Ecto neural progenitor cell (in vitro differentiated cells): Measurements from ENCODE around the gene NTSR2.

Experiments
- DNase-seq: peaks from one replicate; pipeline ENCODE4 v3.0.0-alpha.2; 2018; ENCODE audit warnings: low spot score

NTSR2 gene

DNA sequence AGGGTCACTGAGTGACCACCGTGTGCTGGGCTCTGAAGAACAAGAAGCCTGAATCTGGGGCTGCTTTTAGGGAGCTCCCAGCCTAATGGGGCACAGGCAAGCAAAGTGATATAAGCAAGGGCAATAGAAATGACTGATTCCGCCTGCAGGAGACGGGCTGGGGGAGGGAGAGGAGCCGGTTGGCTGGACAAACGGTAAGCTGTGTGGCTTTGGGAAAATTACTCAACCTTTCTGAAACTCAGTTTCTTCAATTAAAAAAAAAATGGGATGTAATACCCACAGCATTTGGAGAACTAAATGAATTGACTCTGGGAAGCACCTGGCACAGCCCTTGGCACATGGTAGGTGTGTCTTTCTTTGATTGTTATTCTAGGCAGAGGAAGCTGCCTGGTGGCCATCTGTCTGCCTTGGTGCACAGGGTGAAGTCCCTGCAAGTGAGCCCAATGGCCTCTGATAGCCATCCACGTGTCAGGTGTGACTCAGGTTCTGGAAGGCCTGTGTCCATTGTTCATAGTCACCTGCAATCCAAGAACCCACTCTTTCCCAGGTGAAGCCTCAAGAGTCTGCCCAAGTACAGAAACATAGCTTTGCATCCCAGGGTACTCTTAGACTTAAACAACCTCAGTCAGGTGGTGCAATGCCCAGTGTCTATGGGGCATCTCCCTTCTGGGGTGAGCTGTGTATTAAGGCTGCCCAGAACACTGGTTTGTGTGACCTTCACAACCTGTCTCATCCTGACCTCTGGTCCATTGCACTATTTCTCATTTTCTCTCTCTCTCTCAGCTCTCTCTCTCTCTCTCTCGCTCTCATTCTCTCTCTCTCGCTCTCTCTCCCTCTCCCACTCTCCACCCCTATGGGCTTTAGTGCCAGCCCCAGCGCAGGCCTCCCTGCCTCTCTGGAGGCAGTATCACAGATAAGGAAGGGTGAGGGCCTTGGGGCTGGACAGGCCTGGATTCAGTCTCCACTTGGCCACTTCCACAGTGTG lies 30.0 kb upstream of the NTSR2 start:
- DNase-seq = no peak

DNA sequence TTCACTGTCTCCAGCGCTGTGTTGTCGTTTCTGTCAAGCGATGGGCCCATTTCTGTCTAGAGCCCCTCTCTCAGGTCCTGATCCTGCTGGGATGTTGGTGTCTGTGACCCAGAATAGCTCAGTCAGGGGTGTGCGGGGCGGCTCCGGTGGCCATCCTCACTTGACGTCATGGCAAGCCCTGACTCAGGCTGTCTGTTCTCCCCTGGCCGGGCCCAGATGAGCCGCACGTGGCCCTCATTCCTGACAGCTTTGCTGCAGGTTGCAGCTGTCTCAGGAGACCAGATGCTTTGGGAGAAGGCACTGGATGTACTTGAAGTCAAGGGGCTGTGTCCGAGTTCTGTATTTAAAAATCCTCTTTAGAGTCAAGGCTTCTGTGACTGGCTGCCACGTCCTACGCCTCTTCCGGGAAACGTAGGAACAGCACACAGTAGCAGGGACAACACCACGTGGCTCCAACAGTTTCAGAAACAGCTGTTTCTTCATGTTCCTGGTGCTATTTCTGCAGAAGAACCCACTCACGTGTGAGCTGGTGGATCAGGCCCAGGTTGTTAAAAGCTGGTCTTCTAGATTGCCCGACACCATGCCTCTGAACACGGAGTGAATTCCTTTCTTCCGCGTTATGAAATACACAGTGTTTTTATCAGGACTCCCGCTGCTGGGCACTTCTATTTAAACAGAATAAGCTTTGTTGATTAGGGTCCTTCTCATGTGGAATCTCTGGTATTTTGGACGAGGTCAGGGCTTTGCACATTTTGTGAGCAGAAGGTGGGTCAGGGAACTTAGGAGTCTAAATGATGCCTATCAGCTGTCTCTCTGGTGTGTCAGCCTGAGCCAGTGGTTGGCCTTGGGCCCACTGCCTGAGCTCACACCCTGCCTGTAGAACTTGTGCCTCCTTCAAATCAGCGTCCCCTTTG lies 28.3 kb upstream of the NTSR2 start:
- DNase-seq = no peak

DNA sequence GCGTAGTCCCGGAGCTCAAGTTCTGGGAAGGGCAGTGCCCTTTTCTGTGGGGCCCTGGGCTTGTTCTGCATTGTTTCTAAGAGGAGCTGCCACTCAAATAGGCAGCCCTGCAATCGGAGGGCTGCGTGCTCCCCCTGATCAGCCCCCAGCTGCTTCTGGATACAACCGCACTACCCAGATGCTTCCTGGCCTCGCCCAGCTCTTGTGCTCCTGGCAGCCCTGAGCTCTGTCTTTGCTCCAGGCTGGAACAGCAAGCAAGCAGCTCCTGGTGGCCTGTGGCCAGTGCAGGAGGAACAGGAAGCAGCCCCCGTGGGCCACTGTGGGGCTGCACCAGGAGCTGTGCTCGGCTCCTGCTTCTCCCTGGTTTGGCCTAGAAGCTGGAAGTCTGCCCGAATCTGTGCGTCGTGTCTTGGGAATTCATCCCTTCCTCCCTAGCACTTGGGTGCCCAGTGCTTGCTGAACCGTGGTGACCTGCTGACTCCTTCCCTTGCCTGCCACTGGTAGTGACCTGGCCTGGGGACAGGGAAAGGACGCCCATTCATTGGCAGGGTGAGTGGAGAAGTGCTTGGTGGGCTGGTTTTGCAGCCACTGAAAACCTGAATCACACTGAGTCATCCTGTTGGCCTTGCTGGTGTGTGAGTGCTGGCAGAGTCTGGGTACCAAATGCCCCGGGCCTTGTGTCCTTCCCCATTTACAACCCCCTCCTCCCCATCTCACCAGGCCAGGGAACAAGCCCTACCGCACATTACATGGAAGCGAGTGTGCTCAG lies 27.3 kb upstream of the NTSR2 start:
- no peak for DNase-seq

- no peak for DNase-seq
These were observed 26.7 kb upstream of the NTSR2 start for GRCh38 chr2:11696736-11697102.

GRCh38 chr2:11695576-11695975 lies 25.6 kb upstream of the NTSR2 start:
- no peak for DNase-seq

- DNase-seq = no peak
These were observed 23.0 kb upstream of the NTSR2 start for GRCh38 chr2:11692966-11693521.

GRCh38 chr2:11691076-11691660 lies 21.2 kb upstream of the NTSR2 start:
- no peak for DNase-seq

DNA sequence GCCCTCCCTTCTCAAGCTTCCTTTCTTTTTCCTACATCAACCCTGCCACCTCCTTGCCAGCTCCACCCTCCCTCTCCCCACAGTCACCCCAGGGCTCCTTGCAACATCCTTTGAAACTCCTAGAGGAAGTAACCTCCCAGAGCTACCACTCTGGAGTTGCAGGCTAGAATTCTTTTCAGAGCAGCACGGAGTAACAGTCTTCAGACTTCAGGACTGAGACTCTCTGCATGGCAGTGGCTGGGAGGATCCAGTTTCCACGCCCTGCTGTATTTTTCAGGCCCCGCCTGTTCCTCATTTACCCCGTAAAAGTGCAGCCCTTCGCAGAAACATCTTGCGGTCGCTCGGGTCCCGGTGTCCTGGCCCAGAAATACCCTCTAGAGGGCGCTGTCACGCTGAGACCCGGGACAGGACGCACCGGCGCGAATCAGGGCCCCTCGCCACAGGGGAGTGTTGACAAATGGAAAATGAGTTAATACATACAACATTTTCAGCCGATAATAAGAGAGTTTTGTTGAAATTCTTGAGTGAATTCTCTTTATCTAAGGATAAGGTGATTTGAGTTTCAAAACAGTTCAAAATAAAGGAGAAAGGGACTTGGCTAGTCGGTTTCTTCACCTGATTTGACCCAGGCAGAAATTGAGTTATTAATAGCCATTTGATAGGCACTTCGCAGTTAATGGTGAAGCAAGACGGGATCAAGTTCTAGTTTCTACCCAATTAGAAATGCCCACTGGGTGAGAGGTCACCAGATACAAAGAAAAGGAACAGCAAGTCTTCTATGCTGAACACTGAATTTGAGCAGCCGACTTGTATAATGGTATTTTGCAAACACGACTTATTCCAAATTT lies 18.5 kb upstream of the NTSR2 start:
- peak; percentile 88 for DNase-seq

DNA sequence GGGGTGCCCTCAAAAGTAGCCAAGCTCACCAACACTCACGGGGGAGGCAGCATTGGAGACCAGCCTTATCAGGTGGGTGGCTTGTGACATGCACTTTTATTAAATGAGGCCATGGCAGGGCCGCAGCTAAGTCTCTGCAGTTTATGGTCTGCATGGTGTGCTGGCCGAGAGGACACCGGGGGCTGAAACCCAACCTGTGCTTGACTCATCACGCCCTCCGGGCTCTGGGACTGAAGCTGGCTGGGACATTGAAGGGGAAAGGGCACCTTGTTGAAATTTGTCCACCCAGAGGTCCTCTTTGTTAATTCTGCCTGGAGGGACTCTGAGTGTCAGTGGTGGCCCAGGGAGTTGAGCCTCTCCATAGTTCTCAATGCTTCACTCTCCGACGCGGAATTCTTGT lies 17.7 kb upstream of the NTSR2 start:
- no peak for DNase-seq

DNA sequence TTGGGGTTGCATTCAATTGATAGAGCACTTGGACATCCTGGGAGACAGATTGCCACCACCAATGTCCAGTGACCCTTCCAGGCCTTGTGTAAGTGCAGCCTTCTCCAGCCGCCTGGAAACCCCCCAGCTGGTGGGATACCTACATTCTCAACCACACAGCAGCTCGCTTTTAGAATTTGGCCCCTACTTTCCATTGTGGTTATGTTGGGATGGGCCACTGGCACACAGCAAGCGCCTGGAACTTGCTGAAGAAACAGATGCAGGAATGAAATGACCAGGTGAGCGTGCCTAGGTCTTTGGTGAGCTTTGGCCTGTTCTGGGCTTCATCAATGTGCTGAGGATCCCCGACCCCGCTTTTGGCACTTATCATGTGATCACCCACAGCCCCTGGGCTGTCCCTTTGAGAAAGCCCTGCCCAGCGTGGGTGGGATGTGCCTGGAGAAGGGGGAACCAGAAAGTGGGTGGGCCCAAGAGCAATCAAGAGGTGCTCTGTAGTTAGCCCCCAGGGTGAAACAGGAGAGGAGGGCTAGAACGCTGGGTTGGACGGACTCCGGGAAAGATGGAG lies 16.0 kb upstream of the NTSR2 start:
- no peak for DNase-seq

DNA sequence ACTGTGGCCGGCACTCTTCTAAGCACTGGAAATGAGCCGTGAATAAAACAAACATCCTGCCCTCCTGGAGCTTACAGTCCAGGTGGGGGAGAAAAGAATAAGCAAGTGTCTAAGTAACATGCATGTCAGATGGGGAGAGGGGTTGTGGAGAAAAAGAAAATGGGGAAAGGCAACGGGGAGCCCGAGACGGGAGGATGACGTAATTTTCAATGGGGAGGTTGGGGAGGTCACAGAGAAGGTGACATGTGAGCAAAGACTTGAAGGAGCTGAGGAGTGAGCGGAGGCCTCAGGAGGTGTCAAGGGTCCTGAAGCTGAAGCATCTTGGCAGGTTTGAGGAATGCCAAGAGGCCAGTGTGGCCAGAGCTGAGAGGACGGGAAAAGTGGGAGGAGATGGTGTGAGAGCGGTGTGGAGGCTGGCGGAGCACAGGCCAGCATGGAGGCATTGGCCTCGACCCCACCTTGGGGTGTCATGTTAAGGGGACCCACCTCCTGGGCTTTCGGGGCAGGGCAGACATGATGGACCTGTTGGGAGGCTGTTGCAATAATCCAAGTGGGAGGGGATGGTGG lies 15.0 kb upstream of the NTSR2 start:
- no peak for DNase-seq

DNA sequence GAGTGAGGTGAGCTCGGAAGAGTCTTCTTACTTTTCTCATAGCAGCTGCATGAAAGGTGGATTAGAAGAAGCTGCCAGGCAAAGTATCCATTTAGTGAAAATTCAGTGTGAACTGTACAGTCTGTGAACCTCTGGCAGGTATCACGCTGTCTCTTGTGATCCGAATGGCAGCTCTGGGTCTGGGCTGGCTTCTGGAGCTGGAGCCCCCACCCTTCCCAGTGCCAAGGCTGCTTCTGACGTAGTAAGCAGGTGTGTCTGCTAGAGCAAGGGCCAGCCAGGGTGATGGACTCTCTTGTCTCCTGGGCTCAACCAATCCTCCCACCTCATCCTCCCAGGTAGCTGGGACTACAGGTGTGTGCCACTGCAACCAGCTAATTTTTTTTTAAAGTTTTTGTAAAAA lies 14.0 kb upstream of the NTSR2 start:
- no peak for DNase-seq

- DNase-seq = no peak
These were observed 13.5 kb upstream of the NTSR2 start for GRCh38 chr2:11683476-11683875.

GRCh38 chr2:11682590-11682915 lies 12.6 kb upstream of the NTSR2 start:
- no peak for DNase-seq

GRCh38 chr2:11681722-11682589 lies 12.0 kb upstream of the NTSR2 start:
- peak; percentile 83 for DNase-seq

DNA sequence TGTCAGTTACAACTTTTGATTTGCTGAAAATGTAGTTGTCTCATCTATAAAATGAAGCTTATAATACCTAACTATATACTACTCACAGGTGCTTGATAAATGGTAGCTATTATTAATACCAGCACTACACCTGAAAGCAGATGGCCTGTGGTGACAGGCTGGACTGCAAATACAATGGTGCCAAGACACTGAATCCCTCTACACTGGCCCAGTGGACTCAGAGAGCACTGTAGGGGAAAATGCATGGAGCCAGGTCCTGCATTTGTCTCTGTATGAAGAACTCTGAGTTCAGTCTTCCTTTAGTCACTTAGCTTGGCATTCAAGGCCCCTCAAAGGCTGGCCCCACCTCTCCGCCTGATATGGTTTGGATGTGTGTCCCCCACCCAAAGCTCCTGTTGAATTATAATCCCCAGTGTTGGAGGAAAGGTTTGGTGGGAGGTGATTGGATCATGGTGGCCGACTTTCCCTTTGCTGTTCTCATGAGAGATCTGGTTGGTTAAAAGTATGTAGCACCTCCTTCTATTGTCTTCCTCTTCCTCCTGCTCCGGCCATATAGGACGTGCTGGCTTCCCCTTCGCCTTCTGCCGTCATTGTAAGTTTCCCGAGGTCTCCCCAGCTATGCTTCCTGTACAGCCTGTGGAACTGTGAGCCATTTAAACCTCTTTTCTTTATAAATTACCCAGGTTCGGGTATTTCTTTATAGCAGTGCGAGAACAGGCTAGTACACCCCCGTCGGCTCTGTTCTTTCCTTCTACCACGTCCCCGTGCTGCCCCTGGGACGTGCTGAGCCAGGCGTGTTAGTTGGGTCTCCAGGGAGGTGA lies 11.1 kb upstream of the NTSR2 start:
- DNase-seq = no peak

GRCh38 chr2:11680182-11680900 lies 10.3 kb upstream of the NTSR2 start:
- DNase-seq = no peak
